ENCODE data around the gene ACBD4. TPM values are rescaled to one million over a fixed set of nuclear protein-coding genes. Genes with fewer than 3 reads are reported as not detected.

ACBD4 gene, protein sequence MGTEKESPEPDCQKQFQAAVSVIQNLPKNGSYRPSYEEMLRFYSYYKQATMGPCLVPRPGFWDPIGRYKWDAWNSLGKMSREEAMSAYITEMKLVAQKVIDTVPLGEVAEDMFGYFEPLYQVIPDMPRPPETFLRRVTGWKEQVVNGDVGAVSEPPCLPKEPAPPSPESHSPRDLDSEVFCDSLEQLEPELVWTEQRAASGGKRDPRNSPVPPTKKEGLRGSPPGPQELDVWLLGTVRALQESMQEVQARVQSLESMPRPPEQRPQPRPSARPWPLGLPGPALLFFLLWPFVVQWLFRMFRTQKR
- 1 to 10 TPM; 9.1 to 9.3 TPM for total RNA-seq

DNA sequence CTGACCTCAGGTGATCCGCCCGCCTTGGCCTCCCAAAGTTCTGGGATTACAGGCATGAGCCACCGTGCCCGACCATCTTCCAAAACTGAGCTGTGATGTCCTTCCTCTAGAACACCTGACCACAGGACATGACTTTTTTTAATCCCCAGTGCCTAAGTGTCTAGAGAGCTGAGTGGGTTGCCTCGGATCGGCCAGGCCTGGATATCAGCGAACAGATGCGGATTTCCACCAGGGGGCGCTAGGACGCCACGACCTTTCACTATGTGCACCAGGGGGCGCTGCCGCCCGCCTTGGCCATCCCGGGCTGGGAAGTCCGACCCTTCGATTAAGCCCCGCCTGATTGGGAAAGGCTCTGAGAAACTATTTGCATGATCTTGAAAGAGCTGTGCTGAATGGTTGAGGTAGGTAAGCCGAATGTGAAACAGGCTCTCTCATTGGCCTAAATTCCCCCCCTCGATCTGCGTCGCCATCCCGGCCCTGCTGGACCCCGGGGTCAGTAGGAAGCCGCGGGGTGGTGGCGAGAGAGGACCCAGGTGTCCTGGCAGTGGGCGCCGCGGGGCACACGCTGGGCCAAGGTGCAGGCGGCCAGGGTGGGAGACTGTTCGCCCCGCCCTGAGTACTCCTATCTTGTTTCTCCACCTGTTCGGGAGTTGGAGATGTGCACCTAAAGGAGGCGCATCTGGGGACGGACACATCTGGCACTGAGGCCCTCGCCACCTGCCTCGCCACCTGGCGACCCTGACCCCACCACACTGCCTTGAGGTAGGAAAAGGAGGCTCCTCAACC is at the start of gene ACBD4:
TSS of gene ACBD4 (plus strand) at position 496 of the 786 bp plus-strand sequence. CDS start 458 bp downstream, outside the sequence.
- ChIA-PET POLR2A (interaction anchor here (0.5 to 1.7 kb wide), 8 partner anchors 13 to 788 kb away, joined by 3 to 12 read pairs (median 6); partner anchors contain the start of genes HEXIM1 and HEXIM2), CTCF (interaction anchor here (0.6 to 9.1 kb wide), 65 partner anchors 11 to 1075 kb away, joined by 3 to 196 read pairs (median 5); partner anchors contain the start of genes ARHGAP27, EFTUD2, FMNL1 and GFAP)

DNA sequence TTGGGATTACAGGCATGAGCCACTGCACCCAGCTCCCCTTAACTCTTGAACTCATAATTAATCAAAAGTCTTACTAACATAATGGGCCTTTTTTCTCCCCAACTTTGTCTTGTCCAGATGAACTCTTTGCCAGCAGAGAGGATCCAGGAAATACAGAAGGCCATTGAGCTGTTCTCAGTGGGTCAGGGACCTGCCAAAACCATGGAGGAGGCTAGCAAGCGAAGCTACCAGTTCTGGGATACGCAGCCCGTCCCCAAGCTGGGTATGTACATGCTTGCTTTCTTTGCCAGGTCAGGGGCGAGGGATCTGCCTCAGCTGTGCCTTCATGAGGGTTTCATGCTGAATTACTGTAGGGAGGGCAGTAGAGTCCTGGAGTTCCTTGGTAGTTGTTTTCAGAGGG is 49.1 kb upstream of the ACBD4 start:
- POLR2A ChIA-PET: no interaction called here
- CTCF ChIA-PET: interaction anchor here (1.3 kb wide), 1 partner anchor 19 kb away, joined by 6 read pairs; no protein-coding TSS in a partner anchor

DNA sequence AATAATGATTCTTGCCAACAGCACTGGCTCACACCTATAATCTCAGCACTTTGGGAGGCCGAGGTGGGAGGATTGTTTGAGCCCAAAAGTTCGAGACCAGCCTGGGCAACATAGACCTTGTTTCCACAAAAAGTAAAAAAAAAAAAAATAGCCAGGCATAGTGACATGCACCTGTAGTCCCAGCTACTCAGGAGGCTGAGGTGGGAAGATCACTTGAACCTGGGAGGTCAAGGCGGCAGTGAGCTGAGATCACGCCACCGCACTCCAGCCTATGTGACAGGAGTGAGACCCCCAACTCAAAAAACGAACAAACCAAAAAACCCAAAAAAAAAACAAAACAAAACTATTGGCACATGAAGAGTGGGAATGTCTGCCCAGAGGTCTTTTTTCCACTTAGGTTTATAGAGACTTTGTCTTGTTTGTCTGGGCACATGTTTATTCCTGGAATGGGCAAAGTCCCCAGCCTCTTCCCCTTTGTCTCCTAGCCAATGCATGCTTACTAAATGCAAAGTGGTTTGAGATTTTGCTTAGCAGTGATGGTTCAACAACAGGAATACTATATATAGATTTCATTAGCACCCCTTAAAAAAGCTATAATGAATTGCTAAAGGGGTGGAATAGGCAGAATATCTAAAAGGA is 48.5 kb upstream of the ACBD4 start:
- POLR2A ChIA-PET: interaction anchor here (0.6 kb wide), 1 partner anchor 24 kb away, joined by 5 read pairs; no protein-coding TSS in a partner anchor
- CTCF ChIA-PET: interaction anchor here (1.3 to 2.5 kb wide), 3 partner anchors 12 to 48 kb away, joined by 6 to 7 read pairs (median 6); partner anchors contain the start of gene ACBD4

DNA sequence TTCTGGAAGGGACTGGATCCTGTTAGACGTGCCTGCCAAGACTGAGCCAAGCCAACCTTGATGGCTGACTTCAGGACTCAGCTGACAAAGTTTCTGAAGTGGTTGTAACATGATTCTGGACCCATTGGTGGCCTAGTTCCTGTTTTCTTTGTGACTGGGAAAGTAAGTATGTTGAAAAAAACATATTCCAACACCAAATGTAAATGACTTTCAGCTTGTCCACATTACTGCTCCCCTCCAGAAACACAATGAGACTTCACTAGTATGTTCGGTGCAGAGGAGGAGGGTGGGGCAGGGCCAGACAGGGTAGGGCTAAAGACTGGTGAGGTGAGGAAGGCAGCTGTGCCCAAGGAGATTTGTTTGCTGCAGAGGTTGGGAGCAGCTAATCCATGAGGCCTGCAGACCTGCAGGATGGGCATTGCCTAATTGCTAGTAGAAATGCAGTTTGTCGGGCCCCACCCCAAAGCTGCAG is 47.9 kb upstream of the ACBD4 start:
- ChIA-PET POLR2A (interaction anchor here (0.6 kb wide), 1 partner anchor 25 kb away, joined by 5 read pairs; no protein-coding TSS in a partner anchor), CTCF (interaction anchor here (2.2 to 2.5 kb wide), 2 partner anchors 12 to 47 kb away, joined by 6 to 7 read pairs; partner anchors contain the start of gene ACBD4)

DNA sequence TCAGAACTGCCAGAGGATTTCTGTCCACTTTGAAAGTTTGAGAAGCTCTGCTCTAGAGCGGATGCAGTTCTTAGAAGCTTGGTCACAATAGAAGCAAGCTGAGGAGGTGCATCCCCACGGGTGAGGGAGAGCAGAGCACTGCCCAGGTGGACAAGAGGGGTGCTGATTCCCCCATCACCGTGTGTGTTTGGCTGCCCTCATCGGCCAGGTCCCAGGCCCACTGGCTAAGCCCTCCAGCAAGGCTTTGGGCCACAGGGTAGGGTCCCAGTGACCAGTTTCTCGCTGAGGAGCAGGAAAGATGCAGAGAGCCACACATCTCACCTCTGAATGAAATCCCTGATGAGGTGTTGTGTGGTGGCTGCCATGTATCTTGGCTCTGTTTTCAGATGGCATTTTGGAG is 47.5 kb upstream of the ACBD4 start:
- ChIA-PET POLR2A (no interaction called here), CTCF (interaction anchor here (2.2 to 2.5 kb wide), 2 partner anchors 11 to 47 kb away, joined by 6 to 7 read pairs; partner anchors contain the start of gene ACBD4)

DNA sequence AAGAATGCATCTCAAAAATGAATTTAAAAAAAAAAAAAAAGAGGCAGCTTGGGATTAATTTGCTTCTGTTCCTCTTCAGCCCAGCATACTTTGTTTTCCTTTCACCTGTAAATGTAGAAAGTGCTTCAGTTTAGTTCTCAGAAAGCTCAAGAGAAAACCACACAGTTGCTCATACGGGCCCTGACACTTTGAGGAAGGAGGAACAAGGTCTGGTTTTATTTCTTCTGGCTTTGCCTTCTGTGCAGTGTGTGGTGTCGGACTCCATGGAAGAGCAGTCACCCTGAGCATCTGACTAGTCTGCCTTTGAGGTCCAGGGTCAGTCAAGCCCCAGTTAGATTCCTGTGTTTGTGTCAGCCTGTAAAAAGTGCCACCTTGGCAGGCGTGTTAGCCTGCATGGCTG is 46.7 kb upstream of the ACBD4 start:
- CTCF ChIA-PET: interaction anchor here (2.2 to 2.5 kb wide), 2 partner anchors 11 to 46 kb away, joined by 6 to 7 read pairs; partner anchors contain the start of gene ACBD4
- POLR2A ChIA-PET: interaction anchor here (0.6 to 0.7 kb wide), 2 partner anchors 38 to 109 kb away, joined by 6 to 7 read pairs; no protein-coding TSS in a partner anchor

DNA sequence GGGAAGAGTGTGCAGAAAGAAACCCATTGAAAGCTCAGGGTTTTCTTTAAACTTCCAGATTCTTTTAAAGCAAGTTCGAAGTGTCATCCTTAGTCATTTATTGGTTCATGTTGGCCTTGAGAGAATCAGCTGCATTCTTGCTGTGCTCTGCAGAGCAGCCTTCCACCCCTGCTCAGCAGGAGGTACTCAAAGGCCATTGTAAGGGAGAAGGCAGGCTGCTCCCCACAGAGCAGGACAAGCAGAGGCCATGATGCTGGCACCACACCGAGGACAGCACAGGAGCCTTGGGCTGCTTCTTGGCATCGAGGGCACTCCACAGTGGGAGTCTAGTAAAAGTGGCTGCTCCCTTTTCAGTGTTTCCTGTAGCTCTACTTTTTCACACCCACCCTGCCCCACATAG is 44.8 kb upstream of the ACBD4 start:
- ChIA-PET POLR2A (no interaction called here), CTCF (no interaction called here)

DNA sequence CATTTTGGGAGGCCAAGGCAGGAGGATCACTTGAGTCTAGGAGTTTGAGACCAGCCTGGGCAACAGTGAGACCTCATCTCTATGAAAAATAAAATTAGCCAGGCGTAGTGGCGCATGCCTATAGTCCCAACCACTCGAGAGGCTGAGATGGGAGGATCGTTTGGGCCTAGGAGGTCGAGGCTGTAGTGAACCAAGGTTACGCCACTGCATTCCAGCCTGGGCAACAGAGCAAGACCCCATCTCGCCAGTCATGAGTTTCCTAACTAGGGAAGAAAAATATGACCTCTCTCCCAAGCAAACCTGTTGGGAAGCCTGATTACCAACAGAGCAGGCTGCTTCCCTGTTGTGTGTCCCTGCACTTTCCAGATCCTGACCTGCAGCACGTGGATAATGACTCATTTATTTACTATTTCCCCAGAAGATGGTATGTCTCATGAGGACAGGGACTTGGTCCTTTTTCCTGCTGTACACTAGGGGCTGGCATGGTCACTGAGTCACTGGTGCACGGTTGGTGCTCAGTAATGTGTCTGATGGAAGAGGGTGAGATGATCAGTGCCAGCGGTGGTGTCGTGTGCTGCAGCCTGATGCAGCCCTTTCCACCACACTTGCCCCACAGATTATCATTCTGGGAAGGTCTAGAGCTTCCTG is 43.6 kb upstream of the ACBD4 start:
- ChIA-PET POLR2A (interaction anchor here (0.6 kb wide), 1 partner anchor 15 kb away, joined by 3 read pairs; no protein-coding TSS in a partner anchor), CTCF (no interaction called here)

DNA sequence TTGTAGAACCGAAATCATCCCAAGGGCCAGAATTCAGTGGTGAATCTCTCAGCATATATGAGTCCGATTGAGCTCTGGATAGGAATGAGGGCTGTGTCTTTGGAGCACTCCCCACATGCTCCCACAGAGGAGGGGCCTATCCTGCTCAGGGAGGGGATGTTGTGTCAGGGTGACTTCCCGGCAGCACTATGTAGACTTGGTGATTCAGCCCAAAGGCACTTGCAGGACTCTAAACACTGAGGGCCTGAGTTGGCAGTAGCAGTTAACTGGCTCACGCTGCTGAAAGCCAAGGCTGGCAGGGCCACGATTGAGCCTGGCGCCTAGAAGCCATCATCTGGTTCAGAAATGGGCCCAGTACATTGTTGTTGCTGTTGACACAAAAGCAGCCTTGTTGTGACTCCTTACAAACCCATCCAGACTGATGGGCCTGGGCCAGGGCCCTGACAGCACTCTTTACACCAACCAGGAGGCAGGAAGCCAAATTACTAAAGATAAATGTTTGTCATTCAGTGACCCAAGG is 42.5 kb upstream of the ACBD4 start:
- CTCF ChIA-PET: no interaction called here
- POLR2A ChIA-PET: no interaction called here

DNA sequence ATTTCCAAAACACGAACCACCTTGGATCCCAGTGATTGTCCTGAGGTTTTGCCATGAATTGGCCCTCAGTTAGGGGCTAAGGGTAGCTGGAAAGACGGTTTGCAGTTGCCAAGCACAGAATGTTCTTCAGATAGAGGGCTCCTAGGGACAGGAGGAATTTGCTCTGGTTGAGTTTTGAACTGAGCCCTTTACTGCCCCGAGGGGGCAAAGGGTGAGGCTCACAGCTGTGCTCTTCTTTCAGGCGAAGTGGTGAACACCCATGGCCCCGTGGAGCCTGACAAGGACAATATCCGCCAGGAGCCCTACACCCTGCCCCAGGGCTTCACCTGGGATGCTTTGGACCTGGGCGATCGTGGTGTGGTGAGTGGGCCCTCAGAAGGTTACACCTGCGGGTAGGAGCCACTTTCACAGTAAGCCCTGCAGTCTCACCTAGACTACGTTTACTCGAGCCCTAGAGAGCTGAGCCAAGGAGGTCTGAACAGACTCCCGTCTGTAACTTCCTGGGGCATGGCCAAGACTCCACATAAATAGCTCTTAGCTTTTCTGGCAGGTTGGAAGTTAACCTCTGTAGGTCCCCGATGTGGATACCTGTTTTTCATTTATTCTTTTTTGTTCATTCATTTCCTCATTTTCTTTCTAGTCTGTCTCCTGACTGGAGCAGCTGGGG is 41.9 kb upstream of the ACBD4 start:
- ChIA-PET POLR2A (no interaction called here), CTCF (interaction anchor here (0.7 to 1.0 kb wide), 2 partner anchors 42 to 103 kb away, joined by 3 to 5 read pairs; partner anchors contain the start of gene ACBD4)

DNA sequence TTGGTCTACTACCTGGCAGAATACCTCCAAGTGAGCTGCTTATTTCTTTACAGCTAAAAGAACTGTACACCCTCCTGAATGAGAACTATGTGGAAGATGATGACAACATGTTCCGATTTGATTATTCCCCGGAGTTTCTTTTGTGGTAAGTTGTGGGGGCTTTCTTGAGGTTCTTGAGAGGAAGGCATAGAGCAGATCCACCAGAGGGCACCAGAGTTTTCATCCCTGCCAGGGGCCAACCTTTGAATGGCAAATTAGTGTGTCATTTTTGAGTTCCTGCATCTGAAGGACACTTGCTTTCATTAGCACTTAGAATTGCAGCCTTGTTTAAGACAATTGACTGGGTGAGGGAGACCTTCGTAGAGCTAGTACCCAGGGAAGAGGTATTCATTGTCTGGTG is 39.3 kb upstream of the ACBD4 start:
- CTCF ChIA-PET: interaction anchor here (1.3 kb wide), 2 partner anchors 17 to 39 kb away, joined by 3 to 6 read pairs; partner anchors contain the start of gene ACBD4
- POLR2A ChIA-PET: no interaction called here

DNA sequence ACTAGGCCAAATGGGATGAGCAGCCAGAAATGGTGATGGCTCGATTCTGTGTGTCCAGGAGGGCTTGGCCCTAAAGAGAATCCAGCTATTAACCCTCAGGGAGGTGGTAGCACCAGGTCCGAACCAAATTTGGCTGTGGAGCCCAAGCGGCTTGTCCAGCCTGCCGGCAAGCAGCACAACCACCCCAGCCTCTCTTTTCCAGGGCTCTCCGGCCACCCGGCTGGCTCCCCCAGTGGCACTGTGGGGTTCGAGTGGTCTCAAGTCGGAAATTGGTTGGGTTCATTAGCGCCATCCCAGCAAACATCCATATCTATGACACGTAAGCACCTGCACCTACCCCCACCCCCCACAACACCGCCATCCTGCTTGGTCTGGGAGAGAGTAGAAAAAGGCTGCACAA is 38.6 kb upstream of the ACBD4 start:
- ChIA-PET POLR2A (no interaction called here), CTCF (interaction anchor here (1.3 kb wide), 1 partner anchor 18 kb away, joined by 3 read pairs; no protein-coding TSS in a partner anchor)

DNA sequence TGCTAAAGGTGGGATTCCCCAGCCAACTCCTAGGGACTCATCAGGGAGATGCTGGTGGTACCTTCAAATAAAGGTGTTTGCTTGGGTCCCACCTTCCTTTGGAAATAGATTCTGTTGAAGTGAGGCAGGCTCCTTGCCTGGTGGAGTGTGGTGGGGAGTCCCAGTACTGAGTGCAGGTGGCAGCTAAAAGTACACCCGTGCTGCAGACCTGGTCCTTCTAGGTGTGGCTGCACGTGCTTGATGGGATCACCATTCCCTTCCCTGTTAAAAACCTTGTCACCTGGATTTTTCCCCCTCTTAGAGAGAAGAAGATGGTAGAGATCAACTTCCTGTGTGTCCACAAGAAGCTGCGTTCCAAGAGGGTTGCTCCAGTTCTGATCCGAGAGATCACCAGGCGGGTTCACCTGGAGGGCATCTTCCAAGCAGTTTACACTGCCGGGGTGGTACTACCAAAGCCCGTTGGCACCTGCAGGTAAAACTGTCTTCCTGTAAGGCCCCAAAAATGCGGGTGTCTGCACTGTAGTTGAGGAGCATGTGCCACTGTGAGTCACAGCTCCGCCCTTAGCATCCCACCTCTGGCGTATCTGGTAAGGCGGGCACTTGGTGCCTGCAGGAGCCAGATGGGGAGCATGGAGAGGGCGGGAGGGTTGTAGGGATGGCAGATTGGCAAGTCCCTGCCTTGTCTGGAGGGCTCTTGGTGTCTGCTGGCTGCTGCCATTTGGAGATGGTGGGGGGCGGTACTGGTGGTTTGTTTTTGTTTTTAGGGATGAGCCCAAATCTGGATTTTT is 37.2 kb upstream of the ACBD4 start:
- CTCF ChIA-PET: interaction anchor here (0.7 to 1.6 kb wide), 14 partner anchors 10 to 341 kb away, joined by 3 to 12 read pairs (median 4); partner anchors contain the start of genes ACBD4 and EFTUD2

DNA sequence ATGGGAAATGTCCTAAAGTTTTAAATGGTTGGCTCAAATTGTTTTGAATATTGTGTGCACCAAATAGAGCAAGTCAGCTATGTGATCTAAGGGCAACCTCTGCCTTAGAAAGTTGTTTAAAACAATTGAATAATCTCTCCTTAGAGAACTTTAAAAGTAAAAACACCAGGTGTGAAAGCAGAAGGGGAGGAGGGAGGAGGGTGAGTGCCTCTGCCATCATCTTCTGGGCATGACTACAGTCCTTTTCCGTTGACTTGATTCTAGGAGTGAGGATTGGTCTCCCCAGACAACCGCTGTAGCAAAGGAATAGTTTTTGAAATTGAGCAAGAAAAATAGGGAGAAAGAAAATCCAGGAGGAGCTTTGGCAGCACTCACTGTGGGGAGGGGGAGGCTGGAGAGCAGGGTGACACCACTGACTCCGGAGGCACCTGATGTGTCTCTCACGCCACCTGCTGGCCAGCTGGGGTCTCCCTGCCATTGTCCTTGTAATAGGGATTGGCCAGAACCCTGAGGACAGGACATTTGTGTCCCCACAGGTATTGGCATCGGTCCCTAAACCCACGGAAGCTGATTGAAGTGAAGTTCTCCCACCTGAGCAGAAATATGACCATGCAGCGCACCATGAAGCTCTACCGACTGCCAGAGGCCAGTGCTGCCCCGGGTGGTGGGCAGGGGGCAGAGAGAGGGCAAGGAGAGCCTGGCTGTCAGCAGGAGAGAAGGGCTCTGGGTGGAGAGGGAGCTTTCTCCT is 36.4 kb upstream of the ACBD4 start:
- CTCF ChIA-PET: interaction anchor here (0.5 to 1.7 kb wide), 22 partner anchors 10 to 342 kb away, joined by 3 to 12 read pairs (median 4); partner anchors contain the start of genes ACBD4, EFTUD2 and PLCD3
- POLR2A ChIA-PET: no interaction called here

More for the DNA sequence above, 37.2 kb upstream of the ACBD4 start:
- POLR2A ChIA-PET: no interaction called here

DNA sequence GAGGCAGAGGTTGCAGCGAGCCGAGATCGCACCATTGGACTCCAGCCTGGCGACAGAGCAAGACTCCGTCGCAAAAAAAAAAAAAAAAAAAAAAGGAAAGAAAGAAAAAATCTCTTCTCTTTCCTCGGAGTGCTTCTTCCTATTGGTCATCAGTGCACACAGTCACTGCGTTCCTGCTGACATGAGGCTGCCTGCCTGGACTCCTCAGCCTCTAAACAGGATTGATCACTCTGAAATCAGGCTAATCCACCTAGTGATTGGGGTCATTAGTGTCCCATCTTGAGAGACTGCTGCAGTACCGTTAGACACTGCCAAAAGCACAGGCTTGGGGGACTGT is 34.0 kb upstream of the ACBD4 start:
- POLR2A ChIA-PET: no interaction called here
- CTCF ChIA-PET: interaction anchor here (0.7 kb wide), 2 partner anchors 20 to 49 kb away, joined by 3 to 4 read pairs; no protein-coding TSS in a partner anchor
